Epithelial cell of proximal tubule (primary cell): ENCODE measurements around the gene ZNF79. TPM values are rescaled to one million over a fixed set of nuclear protein-coding genes. Genes with fewer than 3 reads are reported as not detected.

Experiments used
- DNase-seq: peaks from one replicate; pipeline ENCODE4 v3.0.0-alpha.2; 2011; ENCODE audit warnings: low read depth
- H3K4me3 ChIP-seq: 2 replicates; pipeline ENCODE4 v1.5.1; 2011; ENCODE audit warnings: low read depth, mild to moderate bottlenecking, low read length
- total RNA-seq: library from RNA; depleted of rRNA; stranded (reverse); fragments of >200 nt; gene quantifications from 2 replicates; pipeline ENCODE4 v1.2.3, GENCODE V29; 2015
- TF ChIP-seq, protein P1 (sequence below): conservative IDR thresholded peaks from 2 replicates; pipeline ENCODE4 v1.5.1; 2012; ENCODE audit warnings: low read depth, mild to moderate bottlenecking, low read length

Gene ZNF79
- total RNA-seq, 1 donor from 2014 or later, result 7.4 TPM

DNA sequence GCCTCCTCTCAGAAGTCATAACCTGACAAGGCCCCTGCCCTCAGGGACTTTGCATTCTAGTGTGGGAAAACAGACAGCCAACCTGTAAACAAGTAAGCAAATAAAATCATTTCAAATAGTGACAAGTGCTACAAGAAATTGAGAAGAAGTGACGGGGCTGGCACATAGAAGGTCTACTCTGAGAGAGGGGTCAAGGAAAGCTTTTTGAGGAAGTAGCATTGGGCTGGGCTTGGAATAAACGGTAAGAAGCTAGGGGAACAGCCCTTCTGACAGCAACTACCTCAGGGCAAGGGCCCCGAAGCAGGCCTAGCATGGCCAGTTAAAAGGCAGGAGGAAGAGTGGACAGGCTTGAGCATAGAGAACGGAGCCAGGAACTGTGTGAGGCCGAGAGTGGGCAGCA is 32.0 kb upstream of the ZNF79 start:
- H3K4me3 ChIP-seq, result no peak overlapping the region
- TF ChIP-seq, protein P1, sequence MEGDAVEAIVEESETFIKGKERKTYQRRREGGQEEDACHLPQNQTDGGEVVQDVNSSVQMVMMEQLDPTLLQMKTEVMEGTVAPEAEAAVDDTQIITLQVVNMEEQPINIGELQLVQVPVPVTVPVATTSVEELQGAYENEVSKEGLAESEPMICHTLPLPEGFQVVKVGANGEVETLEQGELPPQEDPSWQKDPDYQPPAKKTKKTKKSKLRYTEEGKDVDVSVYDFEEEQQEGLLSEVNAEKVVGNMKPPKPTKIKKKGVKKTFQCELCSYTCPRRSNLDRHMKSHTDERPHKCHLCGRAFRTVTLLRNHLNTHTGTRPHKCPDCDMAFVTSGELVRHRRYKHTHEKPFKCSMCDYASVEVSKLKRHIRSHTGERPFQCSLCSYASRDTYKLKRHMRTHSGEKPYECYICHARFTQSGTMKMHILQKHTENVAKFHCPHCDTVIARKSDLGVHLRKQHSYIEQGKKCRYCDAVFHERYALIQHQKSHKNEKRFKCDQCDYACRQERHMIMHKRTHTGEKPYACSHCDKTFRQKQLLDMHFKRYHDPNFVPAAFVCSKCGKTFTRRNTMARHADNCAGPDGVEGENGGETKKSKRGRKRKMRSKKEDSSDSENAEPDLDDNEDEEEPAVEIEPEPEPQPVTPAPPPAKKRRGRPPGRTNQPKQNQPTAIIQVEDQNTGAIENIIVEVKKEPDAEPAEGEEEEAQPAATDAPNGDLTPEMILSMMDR, result no peak
- no peak for DNase-seq

DNA sequence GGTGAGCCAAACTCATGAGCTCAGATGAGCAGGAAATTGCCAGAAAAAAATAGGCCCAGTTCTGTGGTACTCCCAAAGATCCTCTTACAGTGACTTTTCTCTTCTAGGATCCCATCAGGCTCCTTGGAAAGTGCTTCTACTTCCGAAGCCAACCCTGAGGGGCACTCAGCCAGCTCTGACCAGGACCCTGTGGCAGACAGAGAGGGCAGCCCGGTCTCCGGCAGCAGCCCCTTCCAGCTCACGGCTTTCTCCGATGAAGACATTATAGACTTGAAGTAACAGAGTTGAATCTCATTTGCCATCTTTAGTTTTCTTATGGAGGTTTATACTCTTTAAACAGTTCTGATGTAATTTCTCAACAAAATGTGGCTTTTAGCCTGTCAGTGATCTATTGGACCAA is 31.2 kb upstream of the ZNF79 start:
- TF ChIP-seq, protein P1, result no peak
- no peak overlapping the region for H3K4me3 ChIP-seq
- no peak for DNase-seq

DNA sequence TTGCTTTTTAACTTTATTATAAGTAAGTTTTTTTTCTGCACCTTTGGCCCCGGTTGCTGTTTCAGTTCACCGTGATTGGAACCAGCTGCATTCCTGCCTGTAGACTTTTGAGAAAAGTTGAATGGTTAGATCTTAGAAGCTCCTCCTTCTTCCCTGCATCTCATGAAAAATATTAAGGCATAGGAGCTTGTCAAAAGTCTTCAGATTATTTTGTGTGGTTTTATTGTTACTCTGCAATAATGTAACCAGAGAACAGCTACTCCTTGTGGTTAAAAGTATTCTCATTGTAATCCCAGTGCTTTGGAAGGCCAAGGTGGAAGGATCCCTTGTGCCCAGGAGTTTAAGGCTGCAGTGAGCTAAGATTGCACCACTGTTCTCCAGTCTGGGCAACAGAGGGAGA is 30.5 kb upstream of the ZNF79 start:
- no peak overlapping the region for H3K4me3 ChIP-seq
- TF ChIP-seq, protein P1, result peak; percentile 23
- no peak for DNase-seq

DNA sequence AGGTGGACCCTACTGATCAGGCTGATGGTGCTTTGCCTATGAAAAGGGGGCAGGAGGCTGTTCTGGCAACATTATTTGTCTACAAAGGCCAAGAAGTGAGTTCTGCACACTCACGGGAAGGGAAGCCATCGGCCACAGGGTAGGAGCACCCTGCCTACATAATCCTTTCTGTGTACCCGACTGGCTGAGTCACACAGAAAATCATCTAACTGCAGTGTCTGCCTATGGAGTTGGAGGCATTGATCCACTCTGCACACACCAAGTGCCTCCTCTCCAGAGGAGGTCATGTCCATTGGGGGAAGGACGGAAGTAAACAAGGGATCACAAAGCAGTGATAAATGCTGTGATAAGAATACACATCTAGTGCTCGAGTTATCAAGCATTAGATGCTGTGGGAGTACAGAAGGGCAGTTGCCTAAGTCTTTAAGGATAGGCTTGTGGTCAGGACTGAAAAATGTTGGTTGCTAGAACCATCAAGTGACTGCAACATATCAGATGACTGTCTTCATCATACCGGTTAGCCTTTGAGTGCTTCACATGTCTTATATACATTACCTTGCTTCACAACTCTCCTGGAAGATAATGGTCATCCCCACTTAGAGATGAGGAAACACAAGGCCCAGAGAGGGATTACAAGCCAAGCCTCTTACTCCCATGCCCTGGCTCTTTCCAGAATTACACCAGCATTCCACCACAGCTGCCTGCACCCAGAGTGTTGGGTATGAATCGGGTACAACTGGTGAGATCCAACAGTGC is 28.5 kb upstream of the ZNF79 start:
- TF ChIP-seq, protein P1, result no peak
- no peak for DNase-seq
- H3K4me3 ChIP-seq, result peak overlapping the region; percentile 83

DNA sequence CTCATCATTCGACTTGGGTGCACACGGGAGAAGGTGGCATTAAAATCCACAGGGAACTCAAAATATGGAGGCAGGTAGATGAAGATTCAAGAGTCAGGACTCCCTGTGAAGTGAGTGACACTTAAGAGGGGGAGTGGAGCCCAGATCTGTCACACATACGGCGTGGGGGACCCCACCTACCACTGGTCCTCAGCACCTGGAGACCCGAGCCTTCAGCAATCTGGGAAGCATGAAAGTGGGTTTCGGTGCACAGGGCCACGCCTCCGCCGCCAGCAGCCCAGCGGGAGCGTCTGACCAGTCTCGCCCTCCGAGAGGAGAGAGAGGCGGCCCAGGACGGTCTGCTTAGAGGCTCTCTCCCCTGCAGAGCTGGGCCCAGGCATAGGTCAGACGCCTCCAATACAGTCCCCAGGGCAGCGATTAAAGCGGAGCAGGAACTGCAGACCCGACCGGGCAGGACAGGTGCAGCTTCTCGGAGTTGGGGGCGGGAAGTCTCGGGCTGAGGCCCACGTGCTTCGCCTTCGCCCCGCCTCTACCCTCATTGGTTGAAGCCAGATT is 27.9 kb upstream of the ZNF79 start:
- peak overlapping the region; percentile 83 for H3K4me3 ChIP-seq
- DNase-seq, result no peak
- TF ChIP-seq, protein P1, result no peak

DNA sequence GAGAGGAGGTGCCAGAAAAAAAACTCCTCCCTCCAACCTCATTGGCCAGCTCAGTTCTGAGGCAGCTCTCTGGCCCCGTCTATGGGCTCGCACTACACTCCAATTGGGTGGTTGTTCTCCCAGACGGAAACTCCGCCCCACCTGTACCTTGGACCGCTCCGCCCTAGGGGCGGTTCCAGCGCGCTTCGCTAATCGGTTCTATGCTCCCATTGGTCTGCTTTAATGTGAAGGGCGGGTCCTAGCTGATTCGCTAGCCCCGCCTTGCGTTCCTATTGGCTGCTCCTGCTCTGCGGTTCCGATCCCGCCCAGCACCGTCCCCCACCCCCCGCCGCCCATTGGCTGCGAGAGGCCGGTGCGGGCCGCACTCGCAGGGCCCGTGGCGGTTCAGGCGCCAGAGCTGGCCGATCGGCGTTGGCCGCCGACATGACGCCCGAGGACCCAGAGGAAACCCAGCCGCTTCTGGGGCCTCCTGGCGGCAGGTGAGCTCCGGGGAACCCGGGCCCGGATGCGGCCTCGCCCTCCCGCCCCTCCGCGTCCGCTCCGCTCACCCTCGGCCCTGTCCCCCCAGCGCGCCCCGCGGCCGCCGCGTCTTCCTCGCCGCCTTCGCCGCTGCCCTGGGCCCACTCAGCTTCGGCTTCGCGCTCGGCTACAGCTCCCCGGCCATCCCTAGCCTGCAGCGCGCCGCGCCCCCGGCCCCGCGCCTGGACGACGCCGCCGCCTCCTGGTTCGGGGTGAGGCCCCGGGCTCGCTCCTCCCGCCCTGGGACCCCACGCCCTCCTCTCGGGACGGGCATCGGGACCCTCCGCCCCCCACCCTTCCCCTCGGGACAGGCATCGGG is 27.2 kb upstream of the ZNF79 start, which contains the start of gene SLC2A8:
Gene SLC2A8, plus strand, starts transcription at position 362 of the 838 bp plus-strand sequence. Its CDS starts 62 bp downstream, at position 424.
- DNase-seq, result peak; percentile 94
- H3K4me3 ChIP-seq, result peak within 1 kb of the TSS; percentile 83
- TF ChIP-seq, protein P1, result no peak
